ENCODE measurements around the gene SLC24A3.
A peak's percentile ranks its signal among the peaks of the same experiment; 100 is the strongest.

SLC24A3 gene

DNA sequence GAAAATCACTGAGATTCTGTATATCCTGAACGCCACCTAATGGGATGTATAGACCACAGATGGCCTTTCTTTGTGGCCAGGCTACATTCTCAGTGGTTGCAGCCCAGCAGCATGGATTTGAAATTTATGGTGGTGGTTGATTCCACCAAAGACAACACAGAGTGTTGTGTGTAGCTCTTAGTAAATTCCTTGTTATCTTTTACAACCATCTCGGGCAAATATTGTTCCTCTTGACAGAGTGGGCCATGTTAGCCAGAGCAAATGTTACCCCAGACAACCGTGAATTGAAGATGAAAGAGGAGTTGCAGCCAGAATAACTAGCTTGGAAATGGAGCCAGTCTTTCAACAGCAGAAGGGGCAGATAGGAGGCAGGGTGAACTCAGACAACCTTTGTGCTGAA, 39.5 kb downstream of the SLC24A3 start:
- no peak overlapping the region for H3K4me3 ChIP-seq (ENCODE audit: low read length)
- DNase-seq (ENCODE audit: low read depth): no peak
- TF ChIP-seq, protein P1, sequence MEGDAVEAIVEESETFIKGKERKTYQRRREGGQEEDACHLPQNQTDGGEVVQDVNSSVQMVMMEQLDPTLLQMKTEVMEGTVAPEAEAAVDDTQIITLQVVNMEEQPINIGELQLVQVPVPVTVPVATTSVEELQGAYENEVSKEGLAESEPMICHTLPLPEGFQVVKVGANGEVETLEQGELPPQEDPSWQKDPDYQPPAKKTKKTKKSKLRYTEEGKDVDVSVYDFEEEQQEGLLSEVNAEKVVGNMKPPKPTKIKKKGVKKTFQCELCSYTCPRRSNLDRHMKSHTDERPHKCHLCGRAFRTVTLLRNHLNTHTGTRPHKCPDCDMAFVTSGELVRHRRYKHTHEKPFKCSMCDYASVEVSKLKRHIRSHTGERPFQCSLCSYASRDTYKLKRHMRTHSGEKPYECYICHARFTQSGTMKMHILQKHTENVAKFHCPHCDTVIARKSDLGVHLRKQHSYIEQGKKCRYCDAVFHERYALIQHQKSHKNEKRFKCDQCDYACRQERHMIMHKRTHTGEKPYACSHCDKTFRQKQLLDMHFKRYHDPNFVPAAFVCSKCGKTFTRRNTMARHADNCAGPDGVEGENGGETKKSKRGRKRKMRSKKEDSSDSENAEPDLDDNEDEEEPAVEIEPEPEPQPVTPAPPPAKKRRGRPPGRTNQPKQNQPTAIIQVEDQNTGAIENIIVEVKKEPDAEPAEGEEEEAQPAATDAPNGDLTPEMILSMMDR (IDR thresholded peaks at IDR 0.05; ENCODE audit: insufficient read depth, low read depth, low read length, missing control alignments): no peak

DNA sequence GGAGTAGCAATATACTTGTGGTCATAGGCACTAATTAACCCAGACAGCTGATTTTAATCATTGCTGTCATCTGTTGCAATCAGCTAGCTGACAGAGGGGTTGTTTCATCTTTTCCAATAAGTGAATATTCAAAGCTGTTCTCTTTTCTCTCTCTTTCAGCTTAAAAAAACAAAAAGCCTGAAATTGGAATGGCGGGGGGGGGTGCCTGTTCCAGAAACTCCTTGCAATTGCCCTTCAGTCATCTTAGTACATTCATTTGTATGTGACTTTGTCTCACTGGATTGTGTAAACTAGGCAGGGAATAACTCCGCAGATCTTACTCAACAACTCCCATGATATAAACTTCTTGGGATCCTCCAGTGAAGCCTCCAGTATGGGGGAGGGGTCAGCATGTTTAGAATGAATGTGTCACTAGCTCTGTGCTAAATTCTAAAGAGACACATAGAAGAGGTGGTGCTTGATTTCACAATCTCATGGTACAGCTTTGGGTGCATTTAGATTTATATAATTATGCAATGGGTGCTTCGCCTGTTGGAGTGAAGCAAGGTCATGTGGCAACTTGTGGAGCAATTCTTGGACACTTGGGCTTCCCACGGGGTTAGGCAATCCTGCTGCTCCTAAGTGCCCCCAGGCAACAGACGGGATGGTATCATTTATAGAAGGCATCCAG, 40.1 kb downstream of the SLC24A3 start:
- DNase-seq (ENCODE audit: low read depth): peak; percentile 68
- TF ChIP-seq, protein P1 (IDR thresholded peaks at IDR 0.05; ENCODE audit: insufficient read depth, low read depth, low read length, missing control alignments): no peak
- H3K4me3 ChIP-seq (ENCODE audit: low read length): no peak overlapping the region

DNA sequence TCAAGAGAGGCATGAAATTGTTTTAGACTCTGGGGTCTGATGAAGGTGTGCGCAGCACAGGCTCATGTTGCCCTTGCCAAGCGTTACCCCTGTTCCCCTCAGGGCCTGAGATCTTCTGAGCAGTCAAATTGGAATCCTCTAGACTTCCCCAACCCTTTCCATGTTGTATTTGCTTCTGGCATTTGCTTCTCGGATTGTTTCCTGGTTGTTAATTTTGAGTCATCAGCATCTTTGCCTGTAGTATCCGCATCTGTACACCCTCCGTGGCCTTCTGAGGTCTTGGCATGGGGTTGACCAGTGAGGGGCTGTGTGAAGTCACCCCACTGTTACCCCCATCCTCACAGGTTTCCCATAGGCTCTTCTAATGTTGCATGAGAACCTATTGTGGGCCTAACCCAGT, 40.9 kb downstream of the SLC24A3 start:
- no peak for DNase-seq (ENCODE audit: low read depth)
- TF ChIP-seq, protein P1 (IDR thresholded peaks at IDR 0.05; ENCODE audit: insufficient read depth, low read depth, low read length, missing control alignments): no peak
- no peak overlapping the region for H3K4me3 ChIP-seq (ENCODE audit: low read length)

DNA sequence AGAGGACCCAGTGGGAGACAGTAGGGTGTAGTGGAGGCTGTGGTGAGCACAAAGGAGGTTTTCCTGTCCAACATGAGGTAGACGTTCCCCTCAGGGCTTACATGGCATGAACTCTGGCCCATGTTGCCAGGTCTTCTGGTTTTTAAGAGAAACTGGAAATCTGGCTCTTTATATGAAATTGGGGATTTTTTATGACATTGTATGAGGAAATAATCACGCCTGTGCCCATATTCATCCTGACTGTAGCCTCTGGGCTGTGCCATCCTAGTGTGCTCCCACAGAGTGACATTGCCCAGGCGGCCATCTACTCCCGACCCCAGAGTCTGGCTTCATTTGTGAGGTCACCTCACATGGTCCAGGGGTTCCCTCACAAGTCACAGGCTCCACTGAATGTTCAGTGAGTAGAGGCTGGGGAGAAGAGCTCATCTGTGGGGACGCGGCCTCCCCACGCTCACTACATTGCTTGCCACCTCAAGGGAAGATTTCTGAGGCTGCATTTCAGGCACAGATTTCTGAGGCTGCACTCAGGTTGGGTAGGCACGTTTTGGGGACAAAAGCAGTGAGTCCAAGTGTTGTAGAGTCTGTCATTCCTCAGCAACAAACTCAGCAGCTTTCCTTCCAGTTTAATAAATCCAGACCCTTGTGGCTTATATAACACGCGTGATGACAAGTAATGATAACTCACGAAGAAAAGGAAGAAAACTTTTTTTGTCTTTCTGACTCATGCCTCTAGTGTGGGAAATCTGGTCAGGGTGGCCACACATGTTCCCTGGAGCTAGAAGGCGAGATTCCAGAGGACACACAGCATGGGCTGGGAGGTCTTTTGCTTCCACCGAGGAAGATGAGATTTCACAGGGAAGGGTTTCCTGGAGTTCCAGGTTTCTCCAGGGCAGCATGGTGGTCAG, 41.7 kb downstream of the SLC24A3 start:
- H3K4me3 ChIP-seq (ENCODE audit: low read length): no peak overlapping the region
- TF ChIP-seq, protein P1 (IDR thresholded peaks at IDR 0.05; ENCODE audit: insufficient read depth, low read depth, low read length, missing control alignments): no peak
- DNase-seq (ENCODE audit: low read depth): no peak

DNA sequence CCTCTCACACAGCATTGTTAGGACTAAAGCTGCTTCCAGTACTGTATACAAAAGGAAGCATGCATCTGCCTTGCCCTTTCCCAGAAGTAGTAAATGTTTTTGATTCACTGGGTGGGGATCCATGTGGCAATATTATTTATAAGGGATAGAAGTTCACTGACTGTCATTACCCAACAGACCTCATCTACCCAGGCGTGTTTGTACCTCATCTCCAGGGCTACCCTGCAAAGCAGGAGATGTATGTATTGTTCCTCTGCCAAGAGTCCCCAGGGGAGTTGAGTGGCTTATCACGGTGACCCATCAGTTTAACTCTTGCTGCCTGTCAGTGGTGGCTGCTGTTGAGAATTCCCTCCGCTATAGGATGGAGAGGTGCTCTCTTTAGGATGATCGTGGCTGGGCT, 42.5 kb downstream of the SLC24A3 start:
- TF ChIP-seq, protein P1 (IDR thresholded peaks at IDR 0.05; ENCODE audit: insufficient read depth, low read depth, low read length, missing control alignments): no peak
- no peak for DNase-seq (ENCODE audit: low read depth)
- no peak overlapping the region for H3K4me3 ChIP-seq (ENCODE audit: low read length)

DNA sequence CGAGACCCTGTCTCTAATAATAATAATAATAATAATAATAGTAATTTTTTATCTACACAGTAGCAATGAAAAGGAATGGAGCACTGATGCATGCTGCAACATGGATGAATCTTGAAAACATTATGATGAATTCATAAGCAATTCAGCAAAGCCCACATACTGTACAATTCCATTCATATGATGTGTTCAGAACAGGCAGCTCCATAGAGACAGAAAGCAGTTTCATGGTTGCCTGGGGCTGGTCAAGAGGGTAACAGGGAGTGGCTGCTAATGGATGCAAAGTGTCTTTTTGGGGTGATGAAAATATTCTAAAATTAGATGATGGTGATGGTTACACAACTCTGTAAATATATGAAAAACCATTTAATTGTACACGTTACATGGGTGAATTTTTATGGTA, 43.6 kb downstream of the SLC24A3 start:
- TF ChIP-seq, protein P1 (IDR thresholded peaks at IDR 0.05; ENCODE audit: insufficient read depth, low read depth, low read length, missing control alignments): no peak
- no peak overlapping the region for H3K4me3 ChIP-seq (ENCODE audit: low read length)
- peak; percentile 32 for DNase-seq (ENCODE audit: low read depth)
